ENCODE measurements around the gene CAPN8.

Gene CAPN8

GRCh38 chr1:223665592-223666312, at the start of gene CAPN8:
Gene CAPN8 (minus strand): TSS chr1:223665701. CDS start chr1:223665646, 55 bp downstream.
- DNase-seq (ENCODE audit: low read depth) = no peak

GRCh38 chr1:223714849-223715603, 49.5 kb upstream of the CAPN8 start:
- peak; percentile 72 for DNase-seq (ENCODE audit: low read depth)

GRCh38 chr1:223714421-223714724, 48.9 kb upstream of the CAPN8 start:
- no peak for DNase-seq (ENCODE audit: low read depth)

- DNase-seq (ENCODE audit: low read depth) = no peak
Observed at GRCh38 chr1:223713546-223714420, 48.3 kb upstream of the CAPN8 start.

GRCh38 chr1:223712850-223713474, 47.5 kb upstream of the CAPN8 start:
- DNase-seq (ENCODE audit: low read depth) = no peak

- peak; percentile 80 for DNase-seq (ENCODE audit: low read depth)
Observed at GRCh38 chr1:223712194-223712849, 46.8 kb upstream of the CAPN8 start, which contains the start of gene CAPN2. Gene CAPN2 (plus strand): TSS chr1:223712539. CDS start chr1:223712641, 102 bp downstream.

GRCh38 chr1:223711747-223712193, 46.3 kb upstream of the CAPN8 start:
- no peak for DNase-seq (ENCODE audit: low read depth)

GRCh38 chr1:223711173-223711572, 45.7 kb upstream of the CAPN8 start:
- no peak for DNase-seq (ENCODE audit: low read depth)

- DNase-seq (ENCODE audit: low read depth) = no peak
Observed at GRCh38 chr1:223710179-223711133, 45.0 kb upstream of the CAPN8 start.

GRCh38 chr1:223709598-223709997, 44.1 kb upstream of the CAPN8 start:
- no peak for DNase-seq (ENCODE audit: low read depth)

GRCh38 chr1:223708651-223709268, 43.3 kb upstream of the CAPN8 start:
- DNase-seq (ENCODE audit: low read depth) = no peak

- DNase-seq (ENCODE audit: low read depth) = no peak
Observed at GRCh38 chr1:223708001-223708359, 42.5 kb upstream of the CAPN8 start.

GRCh38 chr1:223707256-223708000, 41.9 kb upstream of the CAPN8 start:
- peak; percentile 97 for DNase-seq (ENCODE audit: low read depth)

- DNase-seq (ENCODE audit: low read depth) = peak; percentile 71
Observed at GRCh38 chr1:223706077-223706973, 40.8 kb upstream of the CAPN8 start.

GRCh38 chr1:223704921-223705878, 39.7 kb upstream of the CAPN8 start:
- no peak for DNase-seq (ENCODE audit: low read depth)

GRCh38 chr1:223703668-223704013, 38.1 kb upstream of the CAPN8 start:
- DNase-seq (ENCODE audit: low read depth) = no peak
